ENCODE measurements around the gene TIGD3.

GRCh38 chr11:65320386-65321075 lies 34.0 kb upstream of the TIGD3 start:
- TF ChIP-seq CTCF (optimal IDR thresholded peaks at IDR 0.05 in 1 of 3, IDR thresholded peaks at IDR 0.05 in 1 of 3, conservative IDR thresholded peaks at IDR 0.05 in 1 of 3; ENCODE audit: extremely low read depth in 1 of 3, insufficient read depth in 2 of 3, low read length in 3 of 3) (no peak), EZH2 (IDR thresholded peaks at IDR 0.05; ENCODE audit: low read length) (no peak)
